CD4-positive, alpha-beta T cell (primary cell): Measurements from ENCODE around the gene SEMA5A. TPM values are rescaled to one million over a fixed set of nuclear protein-coding genes. Genes with fewer than 3 reads are reported as not detected.

Source experiments
- ATAC-seq: fragments of 200-7000 bp; cut with Tn5 transposase; one replicate; pipeline ENCODE4 v1.10.0; 2022; ENCODE audit warnings: mild to moderate bottlenecking; ENCODE audit not compliant: poor library complexity
- CTCF ChIA-PET: fragments of 350-600 bp; sonication (Branson Sonifier 250); formaldehyde crosslinking; loops from one replicate; lab custom pipeline; 2021; ENCODE audit warnings: antibody characterized with exemption, inconsistent platforms; lab: Charles Lee
- POLR2A ChIA-PET: fragments of 350-600 bp; sonication (Branson Sonifier 250); formaldehyde crosslinking; loops from one replicate; lab custom pipeline; 2021; ENCODE audit warnings: antibody characterized with exemption, inconsistent platforms; lab: Charles Lee
- DNase-seq, 14 experiments: peaks; one replicate each; pipeline ENCODE4 v3.0.0-alpha.2; 2013 to 2020; ENCODE audit warnings: mixed read lengths in 2 of 14
- H3K27ac ChIP-seq, 2 donors: one replicate each; pipeline versions ENCODE4 v1.5.1 to v1.7.0; 2013; ENCODE audit warnings: low read length in 2 of 2, low read depth in 1 of 2, mild to moderate bottlenecking in 1 of 2
- H3K27me3 ChIP-seq, 2 experiments: 1 replicate in 1 of 2; 2 replicates in 1 of 2; pipeline versions ENCODE4 v1.6.1 to v1.7.0; 2013; ENCODE audit warnings: low read length in 2 of 2, control low read depth in 1 of 2, mild to moderate bottlenecking in 1 of 2, moderate library complexity in 1 of 2; ENCODE audit not compliant: insufficient read depth in 2 of 2, control insufficient read depth in 1 of 2
- H3K36me3 ChIP-seq: one replicate; pipeline ENCODE4 v1.6.1; 2013; ENCODE audit warnings: low read length, control low read depth; ENCODE audit not compliant: insufficient read depth
- H3K4me1 ChIP-seq: one replicate; pipeline ENCODE4 v1.6.1; 2013; ENCODE audit warnings: low read length, control low read depth; ENCODE audit not compliant: insufficient read depth
- H3K4me3 ChIP-seq: one replicate; pipeline ENCODE4 v1.5.1; 2013; ENCODE audit warnings: mild to moderate bottlenecking, low read length, moderate library complexity
- H3K9me3 ChIP-seq, 2 experiments: 1 replicate in 1 of 2; 2 replicates in 1 of 2; pipeline versions ENCODE4 v1.6.1 to v1.7.0; 2013; ENCODE audit warnings: low read length in 2 of 2, mild to moderate bottlenecking in 2 of 2, control low read depth in 1 of 2, moderate library complexity in 1 of 2; ENCODE audit not compliant: control insufficient read depth in 1 of 2, insufficient read depth in 1 of 2
- H3K27ac Mint-ChIP-seq: one replicate; pipeline ENCODE4 v1.8.0; 2020; ENCODE audit warnings: mixed read lengths
- H3K27me3 Mint-ChIP-seq: one replicate; pipeline ENCODE4 v1.8.0; 2021; ENCODE audit warnings: mixed read lengths
- H3K36me3 Mint-ChIP-seq: one replicate; pipeline ENCODE4 v1.8.0; 2021; ENCODE audit warnings: low read depth, mixed read lengths
- H3K4me1 Mint-ChIP-seq: one replicate; pipeline ENCODE4 v1.8.0; 2021; ENCODE audit warnings: low read depth, mixed read lengths
- H3K4me3 Mint-ChIP-seq: one replicate; pipeline ENCODE4 v1.8.0; 2020; ENCODE audit warnings: mild to moderate bottlenecking, mixed read lengths
- H3K9me3 Mint-ChIP-seq: one replicate; pipeline ENCODE4 v1.8.0; 2020; ENCODE audit warnings: mixed read lengths
- CTCF ChIP-seq: fragments of 200-600 bp; IDR thresholded peaks from one replicate; pipeline ENCODE4 v1.8.0; 2022; ENCODE audit warnings: antibody characterized with exemption, mild to moderate bottlenecking
- intact Hi-C, 2 experiments: fragments of 100-400 bp; cut with DNase I in 1 of 2; cut with micrococcal nuclease in 1 of 2; formaldehyde crosslinking; loops; one replicate each; pipeline versions ENCODE4 v1.15.1 to v1.9.0; 2023 to 2025; cut with DNase I, micrococcal nuclease
- total RNA-seq, 174 experiments: library from RNA in 2 of 174; stranded (reverse) in 2 of 174; gene quantifications; one replicate each; pipeline ENCODE4 v1.2.3 and lab custom pipeline; 2021 to 2026

SEMA5A gene
- total RNA-seq, 2 experiments from 2014 or later = 2.0 to 2.9 TPM

- Mint-ChIP-seq H3K9me3 (peaks cover 3% of the 10 kb centered on the region), H3K27ac (no peak overlapping the region), H3K27me3 (no peaks in the 10 kb centered on the region), H3K4me3 (no peak overlapping the region), H3K36me3 (no peaks in the 10 kb centered on the region), H3K4me1 (no peaks in the 10 kb centered on the region)
- Histone ChIP-seq H3K4me1 (no peaks in the 10 kb centered on the region), H3K9me3 (peaks cover 0 to 11% of the 10 kb centered on the region in 2 experiments), H3K27me3 (no peaks in the 10 kb centered on the region), H3K36me3 (no peaks in the 10 kb centered on the region), H3K4me3 (no peak overlapping the region), H3K27ac (no peak overlapping the region)
- no peak for ATAC-seq
- intact Hi-C loops = no loop called here
- TF ChIP-seq CTCF = no peak
- POLR2A ChIA-PET = no interaction called here
- CTCF ChIA-PET = no interaction called here
- DNase-seq = no peak
Measured at GRCh38 chr5:9455826-9456434, 89.9 kb downstream of the SEMA5A start.

GRCh38 chr5:9454491-9454890 lies 91.4 kb downstream of the SEMA5A start:
- ATAC-seq = no peak
- no peaks in the 10 kb centered on the region for H3K27me3 Mint-ChIP-seq
- no peak overlapping the region for H3K4me3 Mint-ChIP-seq
- Histone ChIP-seq H3K9me3 (peaks cover 0 to 11% of the 10 kb centered on the region in 2 experiments), H3K4me3 (no peak overlapping the region), H3K27ac (no peak overlapping the region), H3K4me1 (no peaks in the 10 kb centered on the region), H3K36me3 (no peaks in the 10 kb centered on the region), H3K27me3 (no peaks in the 10 kb centered on the region)
- H3K36me3 Mint-ChIP-seq = no peaks in the 10 kb centered on the region
- DNase-seq = no peak
- H3K9me3 Mint-ChIP-seq = peaks cover 3% of the 10 kb centered on the region
- POLR2A ChIA-PET = no interaction called here
- intact Hi-C loops = no loop called here
- H3K4me1 Mint-ChIP-seq = no peaks in the 10 kb centered on the region
- CTCF ChIA-PET = no interaction called here
- no peak overlapping the region for H3K27ac Mint-ChIP-seq
- no peak for TF ChIP-seq CTCF

GRCh38 chr5:9454012-9454481 lies 91.8 kb downstream of the SEMA5A start:
- ATAC-seq = no peak
- Mint-ChIP-seq H3K36me3 (no peaks in the 10 kb centered on the region), H3K9me3 (peaks cover 3% of the 10 kb centered on the region), H3K4me3 (no peak overlapping the region), H3K27me3 (no peaks in the 10 kb centered on the region), H3K27ac (no peak overlapping the region), H3K4me1 (no peaks in the 10 kb centered on the region)
- CTCF ChIA-PET = no interaction called here
- H3K27ac ChIP-seq = no peak overlapping the region
- intact Hi-C loops = no loop called here
- H3K4me3 ChIP-seq = no peak overlapping the region
- H3K4me1 ChIP-seq = no peaks in the 10 kb centered on the region
- no peak for DNase-seq
- H3K9me3 ChIP-seq = peaks cover 0 to 11% of the 10 kb centered on the region in 2 experiments
- POLR2A ChIA-PET = no interaction called here
- no peak for TF ChIP-seq CTCF
- no peaks in the 10 kb centered on the region for H3K36me3 ChIP-seq
- no peaks in the 10 kb centered on the region for H3K27me3 ChIP-seq
